Measurements from ENCODE around the gene SLC25A47. TPM values are rescaled to one million over a fixed set of nuclear protein-coding genes. Genes with fewer than 3 reads are reported as not detected.
"Not testable (repeated sequence)": the region's sequence is repeated elsewhere in the genome, so short reads cannot be mapped to it uniquely, and the experiment has no call there.

SLC25A47 gene
- total RNA-seq, 2 experiments from 2014 or later = not detected

GRCh38 chr14:100306998-100307765, 16.0 kb upstream of the SLC25A47 start:
- ChIA-PET POLR2A (interaction anchor here (0.7 kb wide), 1 partner anchor 85 kb away, joined by 3 read pairs; no protein-coding TSS in a partner anchor), CTCF (interaction anchor here (1.3 kb wide), 1 partner anchor 34 kb away, joined by 3 read pairs; no protein-coding TSS in a partner anchor)
- intact Hi-C loops (cut with DNase I, micrococcal nuclease) = loop anchor here (1.0 to 2.0 kb wide), 3 partner anchors 22 to 336 kb away; partner anchors contain the start of gene WDR25 (in 1 of the 2)
- Mint-ChIP-seq H3K27me3 (peaks cover 14% of the 10 kb centered on the region), H3K9me3 (ENCODE audit: low read depth) (no peaks in the 10 kb centered on the region), H3K4me1 (peaks cover 7% of the 10 kb centered on the region), H3K36me3 (ENCODE audit: low read depth) (no peaks in the 10 kb centered on the region), H3K4me3 (peak overlapping the region; percentile 63), H3K27ac (no peak overlapping the region)
- DNase-seq (no peak), ATAC-seq (no peak)

GRCh38 chr14:100307766-100308426, 15.2 kb upstream of the SLC25A47 start:
- DNase-seq (no peak), ATAC-seq (no peak)
- ChIA-PET POLR2A (no interaction called here), CTCF (interaction anchor here (0.5 to 1.4 kb wide), 4 partner anchors 20 to 115 kb away, joined by 3 read pairs; no protein-coding TSS in a partner anchor)
- no peaks in the 10 kb centered on the region for H3K9me3 Mint-ChIP-seq (ENCODE audit: low read depth)
- H3K4me1 Mint-ChIP-seq = peaks cover 7% of the 10 kb centered on the region
- H3K27ac Mint-ChIP-seq = no peak overlapping the region
- peaks cover 14% of the 10 kb centered on the region for H3K27me3 Mint-ChIP-seq
- intact Hi-C loops (cut with DNase I, micrococcal nuclease) = loop anchor here in 1 of 2 experiments (2.0 kb wide), 1 partner anchor 69 kb away; the partner anchor contains the start of gene WDR25
- no peaks in the 10 kb centered on the region for H3K36me3 Mint-ChIP-seq (ENCODE audit: low read depth)
- peak overlapping the region; percentile 63 for H3K4me3 Mint-ChIP-seq

DNA sequence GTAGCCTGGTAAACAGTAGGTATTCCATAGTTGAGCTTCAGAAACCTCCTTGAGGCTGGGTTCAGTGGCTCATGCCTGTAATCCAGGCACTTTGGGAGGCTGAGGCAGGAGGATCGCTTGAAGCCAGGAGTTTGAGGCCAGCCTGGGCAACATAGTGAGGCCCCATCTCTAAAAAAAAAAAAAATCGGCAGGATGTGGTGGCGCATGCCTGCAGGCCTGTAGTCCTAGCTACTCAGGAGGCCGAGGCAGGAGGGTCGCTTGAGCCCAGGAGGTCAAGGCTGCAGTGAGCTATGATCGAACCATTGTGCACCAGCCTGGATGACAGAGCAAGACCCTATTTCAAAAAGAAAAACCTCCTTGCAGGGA, 14.7 kb upstream of the SLC25A47 start:
- H3K4me3 Mint-ChIP-seq; H3K4me1 Mint-ChIP-seq; H3K36me3 Mint-ChIP-seq (ENCODE audit: low read depth); POLR2A ChIA-PET; intact Hi-C loops (cut with DNase I, micrococcal nuclease); DNase-seq; ATAC-seq; H3K9me3 Mint-ChIP-seq (ENCODE audit: low read depth); H3K27ac Mint-ChIP-seq: not testable (repeated sequence)
- CTCF ChIA-PET = interaction anchor here (0.5 to 1.4 kb wide), 4 partner anchors 19 to 115 kb away, joined by 3 read pairs; no protein-coding TSS in a partner anchor
- peaks cover 14% of the 10 kb centered on the region for H3K27me3 Mint-ChIP-seq

- Mint-ChIP-seq H3K36me3 (ENCODE audit: low read depth) (no peaks in the 10 kb centered on the region), H3K4me1 (peaks cover 7% of the 10 kb centered on the region), H3K27me3 (peaks cover 14% of the 10 kb centered on the region), H3K4me3 (no peak overlapping the region), H3K9me3 (ENCODE audit: low read depth) (no peaks in the 10 kb centered on the region), H3K27ac (no peak overlapping the region)
- POLR2A ChIA-PET = no interaction called here
- DNase-seq (no peak), ATAC-seq (no peak)
- CTCF ChIA-PET = interaction anchor here (0.9 to 1.4 kb wide), 2 partner anchors 37 to 116 kb away, joined by 3 read pairs; no protein-coding TSS in a partner anchor
- intact Hi-C loops (cut with DNase I, micrococcal nuclease) = no loop called here
Measured at GRCh38 chr14:100309028-100309737, 14.0 kb upstream of the SLC25A47 start.

DNA sequence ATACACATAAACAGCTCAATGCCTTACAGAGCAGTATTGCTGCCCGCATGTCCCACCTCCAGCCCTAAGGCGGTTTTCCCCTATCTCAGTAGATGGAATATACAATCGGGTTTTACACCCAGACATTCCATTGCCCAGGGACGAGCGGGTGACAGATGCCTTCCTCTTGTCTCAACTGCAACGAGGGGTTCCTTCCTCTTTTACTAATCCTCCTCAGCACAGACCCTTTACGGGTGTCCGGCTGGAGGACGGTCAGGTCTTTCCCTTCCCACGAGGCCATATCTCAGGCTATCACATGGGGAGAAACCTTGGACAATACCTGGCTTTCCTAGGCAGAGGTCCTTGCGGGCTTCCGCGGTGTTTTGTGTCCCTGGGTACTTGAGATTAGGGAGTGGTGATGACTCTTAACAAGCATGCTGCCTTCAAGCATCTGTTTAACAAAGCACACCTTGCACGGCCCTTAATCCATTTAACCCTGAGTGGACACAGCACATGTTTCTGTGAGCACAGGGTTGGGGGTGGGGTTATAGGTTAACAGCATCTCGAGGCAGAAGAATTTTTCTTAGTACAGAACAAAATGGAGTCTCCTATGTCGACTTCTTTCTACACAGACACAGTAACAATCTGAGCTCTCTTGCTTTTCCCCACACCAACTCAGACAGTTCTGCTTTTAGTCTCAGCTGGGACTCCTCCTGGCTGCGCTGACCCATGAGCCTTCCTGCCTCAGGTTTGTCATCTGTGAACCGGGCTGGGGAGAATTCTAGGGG, 10.8 kb upstream of the SLC25A47 start:
- ATAC-seq; H3K4me3 Mint-ChIP-seq; POLR2A ChIA-PET; H3K9me3 Mint-ChIP-seq (ENCODE audit: low read depth); DNase-seq; H3K27ac Mint-ChIP-seq; H3K27me3 Mint-ChIP-seq; intact Hi-C loops (cut with DNase I, micrococcal nuclease); H3K4me1 Mint-ChIP-seq; H3K36me3 Mint-ChIP-seq (ENCODE audit: low read depth): not testable (repeated sequence)
- CTCF ChIA-PET = interaction anchor here (0.6 to 2.6 kb wide), 2 partner anchors 9 to 125 kb away, joined by 5 to 10 read pairs; no protein-coding TSS in a partner anchor

DNA sequence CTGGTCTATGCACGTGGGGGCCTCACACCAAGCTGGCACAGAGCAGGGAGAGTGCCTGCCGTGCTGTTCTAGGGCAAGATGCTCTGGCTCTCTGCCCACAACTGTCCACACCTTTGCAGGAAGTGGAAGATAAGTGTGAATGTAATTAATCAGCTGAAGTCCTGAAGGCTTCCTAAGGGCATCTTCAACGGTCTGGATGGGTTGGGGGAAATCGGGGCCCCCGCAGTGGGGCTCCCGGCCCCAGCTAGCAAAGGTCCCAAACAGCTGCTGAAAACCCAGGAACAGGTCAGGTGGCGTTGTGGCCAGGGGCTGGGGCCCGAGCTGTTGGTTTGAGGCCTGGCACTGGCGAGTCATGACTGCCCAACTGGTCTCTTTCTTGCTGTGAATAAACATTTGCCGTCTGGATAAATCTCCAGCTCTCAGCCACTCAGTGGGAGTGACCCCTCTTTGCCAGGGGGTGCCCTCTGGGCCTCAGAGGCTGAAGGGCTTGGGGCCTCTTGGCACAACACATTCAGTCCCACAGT, 10.2 kb upstream of the SLC25A47 start:
- H3K4me1 Mint-ChIP-seq = peaks cover 7% of the 10 kb centered on the region
- ATAC-seq (no peak), DNase-seq (no peak)
- intact Hi-C loops (cut with DNase I, micrococcal nuclease) = no loop called here
- H3K4me3 Mint-ChIP-seq = no peak overlapping the region
- no peaks in the 10 kb centered on the region for H3K9me3 Mint-ChIP-seq (ENCODE audit: low read depth)
- H3K27me3 Mint-ChIP-seq = no peaks in the 10 kb centered on the region
- ChIA-PET POLR2A (no interaction called here), CTCF (interaction anchor here (0.6 to 2.6 kb wide), 4 partner anchors 10 to 124 kb away, joined by 3 to 10 read pairs (median 5); no protein-coding TSS in a partner anchor)
- H3K27ac Mint-ChIP-seq = no peak overlapping the region
- H3K36me3 Mint-ChIP-seq (ENCODE audit: low read depth) = no peaks in the 10 kb centered on the region

DNA sequence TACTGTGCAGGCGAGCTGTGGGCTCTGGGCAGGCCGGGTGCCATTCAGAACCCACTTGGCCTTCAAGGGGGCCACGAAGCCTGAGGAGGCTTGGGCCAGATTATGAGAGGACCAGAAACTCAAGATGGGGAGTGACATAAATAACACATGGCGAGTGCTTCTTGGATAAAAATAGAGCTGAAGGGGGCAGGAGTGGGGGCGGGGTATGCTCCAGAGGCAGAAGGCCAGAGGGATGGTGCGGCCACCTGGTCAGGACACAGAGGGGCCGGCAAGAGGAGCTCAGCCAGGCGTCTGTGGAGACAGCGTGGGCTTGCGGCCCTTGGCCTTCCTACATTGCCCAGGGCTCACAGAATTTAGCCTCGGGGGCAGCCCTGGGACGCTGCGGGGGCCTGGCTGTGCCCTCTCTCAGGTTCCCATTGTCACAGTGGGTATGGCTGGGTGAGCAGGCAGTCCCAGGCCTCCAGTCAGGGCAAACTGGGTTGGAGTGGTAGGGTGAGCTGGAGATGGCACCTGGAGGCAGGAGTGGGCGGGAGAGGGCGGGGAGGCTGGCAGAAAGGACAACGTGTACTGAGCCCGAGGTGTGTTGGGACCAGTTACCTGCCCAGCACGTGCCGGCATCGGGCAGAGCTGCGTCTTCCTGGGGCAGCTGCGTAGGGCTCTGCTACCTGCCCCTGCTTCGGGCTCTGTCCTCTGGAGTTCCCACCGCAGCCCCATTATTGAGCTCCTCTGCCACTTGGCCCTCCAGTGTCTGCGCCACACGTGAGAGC, 9.5 kb upstream of the SLC25A47 start:
- H3K36me3 Mint-ChIP-seq (ENCODE audit: low read depth) = no peaks in the 10 kb centered on the region
- DNase-seq (no peak), ATAC-seq (no peak)
- no peaks in the 10 kb centered on the region for H3K9me3 Mint-ChIP-seq (ENCODE audit: low read depth)
- intact Hi-C loops (cut with DNase I, micrococcal nuclease) = no loop called here
- POLR2A ChIA-PET = no interaction called here
- no peak overlapping the region for H3K4me3 Mint-ChIP-seq
- H3K27me3 Mint-ChIP-seq = no peaks in the 10 kb centered on the region
- H3K4me1 Mint-ChIP-seq = peaks cover 7% of the 10 kb centered on the region
- no peak overlapping the region for H3K27ac Mint-ChIP-seq
- CTCF ChIA-PET = interaction anchor here (0.6 to 2.6 kb wide), 5 partner anchors 11 to 82 kb away, joined by 3 to 10 read pairs (median 4); no protein-coding TSS in a partner anchor

- Mint-ChIP-seq H3K27me3 (no peaks in the 10 kb centered on the region), H3K36me3 (ENCODE audit: low read depth) (no peaks in the 10 kb centered on the region), H3K4me3 (no peak overlapping the region), H3K4me1 (peaks cover 7% of the 10 kb centered on the region), H3K27ac (no peak overlapping the region), H3K9me3 (ENCODE audit: low read depth) (no peaks in the 10 kb centered on the region)
- DNase-seq (no peak), ATAC-seq (no peak)
- POLR2A ChIA-PET = interaction anchor here (0.7 kb wide), 1 partner anchor 17 kb away, joined by 5 read pairs; no protein-coding TSS in a partner anchor
- CTCF ChIA-PET = interaction anchor here (1.1 to 2.0 kb wide), 2 partner anchors 17 to 30 kb away, joined by 4 to 5 read pairs; no protein-coding TSS in a partner anchor
- intact Hi-C loops (cut with DNase I, micrococcal nuclease) = no loop called here
Measured at GRCh38 chr14:100314724-100315123, 8.4 kb upstream of the SLC25A47 start.

DNA sequence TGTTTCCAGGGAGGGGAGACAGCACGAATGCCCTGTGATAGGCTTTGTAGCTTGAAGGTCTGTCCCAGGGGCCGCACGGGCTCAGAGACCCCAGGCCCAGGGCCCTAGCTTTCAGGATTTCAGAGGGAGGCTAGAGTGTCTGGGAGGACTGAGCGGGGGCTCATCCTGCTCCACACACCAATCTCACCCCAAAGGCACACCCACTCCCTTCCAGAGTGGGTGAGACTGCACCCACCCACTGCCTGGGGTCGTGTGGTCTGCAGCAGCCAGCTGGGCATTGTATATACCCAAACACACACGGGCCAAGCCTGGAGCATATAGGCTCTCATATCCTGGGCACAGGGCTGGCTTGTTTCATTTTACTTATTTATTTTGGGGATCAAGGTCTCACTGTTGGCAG, 5.8 kb upstream of the SLC25A47 start:
- Mint-ChIP-seq H3K27me3 (no peaks in the 10 kb centered on the region), H3K9me3 (ENCODE audit: low read depth) (no peaks in the 10 kb centered on the region), H3K4me1 (peaks cover 7% of the 10 kb centered on the region), H3K4me3 (no peak overlapping the region), H3K36me3 (ENCODE audit: low read depth) (no peaks in the 10 kb centered on the region), H3K27ac (no peak overlapping the region)
- intact Hi-C loops (cut with DNase I, micrococcal nuclease) = no loop called here
- no peak for DNase-seq
- CTCF ChIA-PET = interaction anchor here (0.6 to 0.9 kb wide), 2 partner anchors 23 to 68 kb away, joined by 3 to 6 read pairs; no protein-coding TSS in a partner anchor
- POLR2A ChIA-PET = no interaction called here
- no peak for ATAC-seq

All from activated CD4-positive, alpha-beta T cell treated with anti-CD3 and anti-CD28 coated beads for 36 hours (primary cell).